ENCODE results near the gene BSN.

DNA sequence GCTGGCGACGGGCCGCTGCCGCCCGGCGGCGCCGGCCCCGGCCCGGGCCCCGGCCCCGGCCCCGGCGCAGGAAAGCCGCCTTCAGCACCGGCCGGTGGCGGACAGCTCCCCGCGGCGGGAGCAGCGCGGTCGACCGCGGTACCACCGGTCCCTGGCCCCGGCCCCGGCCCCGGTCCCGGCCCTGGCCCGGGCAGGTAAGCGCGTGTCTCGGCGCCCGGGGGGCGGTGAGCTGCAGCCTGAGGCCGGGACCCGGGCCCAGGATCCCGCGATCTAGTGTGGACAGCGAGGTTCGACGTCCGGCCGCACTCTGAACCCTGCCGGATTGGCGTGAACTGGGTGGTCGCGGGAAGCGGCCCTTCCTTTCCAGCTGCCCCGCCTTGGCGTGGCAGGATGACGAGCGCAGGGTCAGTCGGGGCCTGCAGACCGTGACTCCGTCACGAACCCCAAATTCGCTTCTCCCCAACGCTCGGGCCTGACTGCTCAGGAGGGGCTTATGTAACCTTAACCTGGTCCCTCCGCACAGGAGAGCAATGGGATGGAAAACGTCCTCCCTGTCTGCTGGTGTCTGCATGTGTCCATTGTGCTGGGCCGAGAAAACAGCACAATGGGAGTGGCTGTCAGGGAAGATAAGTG lies 472 bp downstream of the BSN start:
- TF ChIP-seq EZH2phosphoT487 (IDR thresholded peaks at IDR 0.05; ENCODE audit: insufficient read depth, low read depth) (no peak), EZH2 (IDR thresholded peaks at IDR 0.05; ENCODE audit: insufficient read depth, poor library complexity, severe bottlenecking) (no peak)
